GM15510 (cell line): ENCODE measurements around the gene TSPEAR.
"Not testable (repeated sequence)": the region's sequence is repeated elsewhere in the genome, so short reads cannot be mapped to it uniquely, and the experiment has no call there.

Experiments
- POLR2A ChIP-seq: IDR thresholded peaks from 3 replicates; pipeline ENCODE4 v1.6.1; 2011; ENCODE audit warnings: borderline replicate concordance; ENCODE audit not compliant: insufficient read length; ENCODE audit errors: extremely low read depth

Gene TSPEAR

DNA sequence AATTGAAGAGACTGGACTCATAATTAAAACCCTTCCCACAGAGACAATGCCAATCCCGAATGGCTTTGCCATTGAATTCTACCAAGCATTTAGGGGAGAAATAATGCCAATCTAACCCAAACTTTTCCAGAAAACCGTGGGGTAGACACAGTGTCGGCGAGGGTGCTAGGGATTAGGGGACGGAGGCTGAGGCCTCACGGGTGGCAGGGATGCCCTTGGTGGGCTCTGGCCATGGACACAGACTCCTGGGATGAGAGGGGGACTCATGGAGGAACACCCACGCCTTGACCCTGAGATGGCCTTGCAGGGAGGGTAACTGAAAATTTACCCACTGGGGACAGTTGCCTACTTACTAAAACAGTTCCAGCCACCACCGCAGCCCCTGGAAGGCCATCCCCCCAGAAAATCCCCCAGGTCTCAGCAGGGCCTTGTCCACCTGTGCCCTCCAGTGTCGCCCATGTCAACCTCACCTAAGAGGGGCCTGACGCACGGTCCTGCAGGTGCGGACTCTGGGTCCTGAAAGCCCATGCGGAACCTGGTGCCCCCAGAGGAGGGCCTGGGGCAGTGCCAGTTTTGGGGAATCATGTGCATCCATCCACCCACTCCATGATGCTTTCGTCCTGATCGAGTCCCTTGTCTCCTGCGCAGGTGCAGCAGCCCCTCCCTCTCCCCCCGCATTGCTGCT, 132.9 kb downstream of the TSPEAR start:
- TF ChIP-seq POLR2A, result no peak

DNA sequence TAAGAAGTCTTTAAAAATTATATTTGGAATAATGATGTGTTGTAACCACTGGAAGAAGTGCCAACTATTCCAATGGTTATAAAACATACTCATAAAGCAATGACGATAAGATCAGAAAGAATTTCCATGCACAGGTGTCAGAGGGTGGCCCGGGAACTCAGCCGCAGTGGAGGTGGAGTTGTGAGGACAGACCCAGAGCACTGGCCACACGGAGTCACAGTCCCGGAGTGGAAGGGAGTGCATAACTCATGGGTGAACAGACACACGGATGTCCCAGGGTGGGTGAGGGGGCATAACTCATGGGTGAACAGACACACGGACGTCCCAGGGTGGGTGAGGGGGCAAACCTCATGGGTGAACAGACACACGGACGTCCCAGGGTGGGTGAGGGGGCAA, 135.3 kb downstream of the TSPEAR start:
- TF ChIP-seq POLR2A, result no peak

GRCh38 chr21:44575307-44576024, 135.9 kb downstream of the TSPEAR start:
- no peak for TF ChIP-seq POLR2A

- TF ChIP-seq POLR2A, result no peak
Observed at GRCh38 chr21:44574457-44575306, 136.7 kb downstream of the TSPEAR start.

GRCh38 chr21:44573630-44574456, 137.5 kb downstream of the TSPEAR start, which contains the start of gene KRTAP10-4:
TSS of gene KRTAP10-4 (plus strand) at chr21:44573729. CDS start at chr21:44573759, 30 bp downstream.
- TF ChIP-seq POLR2A, result not testable (repeated sequence)

- no peak for TF ChIP-seq POLR2A
Observed at GRCh38 chr21:44572959-44573583, 138.3 kb downstream of the TSPEAR start.

DNA sequence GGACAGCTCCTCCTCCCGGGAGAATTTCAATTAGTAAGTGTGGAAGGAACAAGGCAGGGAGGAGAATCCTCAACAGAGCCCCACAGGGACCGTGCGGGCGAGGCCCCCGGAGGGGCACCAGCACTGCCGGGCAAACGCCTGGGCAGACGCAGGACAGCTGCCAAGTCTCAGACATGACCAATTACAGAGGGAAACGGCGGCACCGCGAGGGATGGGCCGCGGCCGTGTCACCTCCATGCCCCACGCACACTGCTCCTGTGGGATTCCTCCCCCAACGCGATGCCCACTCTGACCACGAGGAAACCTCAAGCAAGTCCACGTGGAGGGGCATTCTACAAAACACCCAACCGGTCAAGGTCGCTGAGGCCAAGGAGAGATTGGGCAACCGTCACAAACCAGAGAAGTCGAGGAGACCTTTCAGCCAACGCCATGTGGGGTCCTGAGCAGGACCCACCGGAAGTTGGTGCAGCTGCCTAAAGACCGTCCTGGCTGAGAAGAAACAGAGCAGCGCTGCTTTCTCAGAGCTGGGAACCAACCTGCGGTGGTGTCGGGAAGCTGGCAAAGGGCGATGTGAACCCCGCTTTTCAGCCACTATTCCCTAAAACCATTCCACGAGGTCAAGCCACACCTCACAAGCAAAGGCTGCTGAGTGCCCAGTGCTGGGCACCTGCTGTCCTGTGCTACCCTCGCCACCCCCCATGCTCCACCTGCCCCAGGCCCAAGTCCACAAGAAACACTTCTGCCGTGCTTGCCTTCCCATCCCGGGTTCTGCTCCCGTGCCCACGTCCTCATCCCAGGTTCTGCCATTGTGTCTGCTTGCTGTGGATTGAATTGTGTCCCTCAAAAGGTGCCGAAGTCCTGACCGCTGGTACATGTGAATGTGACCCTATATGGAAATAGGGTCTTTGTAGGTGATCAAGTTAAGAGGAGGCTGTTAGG, 139.3 kb downstream of the TSPEAR start:
- TF ChIP-seq POLR2A, result no peak

- no peak for TF ChIP-seq POLR2A
Observed at GRCh38 chr21:44571296-44571695, 140.1 kb downstream of the TSPEAR start.

DNA sequence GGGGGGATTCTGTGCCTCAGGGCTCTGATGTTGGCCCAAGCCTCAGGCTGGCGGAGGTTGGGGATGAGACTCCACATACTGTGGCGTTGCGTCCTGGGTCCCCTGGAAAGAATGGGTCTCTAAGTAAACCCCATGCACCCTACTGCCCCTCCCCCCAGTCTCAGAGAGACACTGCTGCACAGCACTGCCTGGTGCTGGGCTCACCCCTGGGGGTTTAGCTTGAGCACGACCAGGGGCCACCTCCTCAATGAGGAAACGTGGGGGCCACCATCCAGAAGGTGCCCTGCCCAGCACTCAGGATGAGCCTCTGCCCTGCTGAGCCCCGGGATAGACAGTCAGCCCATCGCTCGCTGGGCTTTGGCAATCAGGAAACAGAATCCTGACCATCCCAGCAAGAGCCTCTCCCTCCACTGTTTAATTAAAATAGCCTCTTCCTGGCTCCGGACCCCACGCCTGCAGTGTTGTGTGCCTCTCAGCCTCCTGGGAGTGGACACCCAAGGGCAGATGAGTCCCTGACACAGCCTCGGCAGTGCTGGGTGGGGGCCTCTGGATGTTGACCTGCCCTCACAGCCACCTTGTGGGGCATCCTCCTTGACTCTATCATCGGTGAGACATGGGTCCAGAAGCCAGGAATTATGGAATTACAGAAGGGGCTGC, 141.4 kb downstream of the TSPEAR start:
- TF ChIP-seq POLR2A, result no peak

DNA sequence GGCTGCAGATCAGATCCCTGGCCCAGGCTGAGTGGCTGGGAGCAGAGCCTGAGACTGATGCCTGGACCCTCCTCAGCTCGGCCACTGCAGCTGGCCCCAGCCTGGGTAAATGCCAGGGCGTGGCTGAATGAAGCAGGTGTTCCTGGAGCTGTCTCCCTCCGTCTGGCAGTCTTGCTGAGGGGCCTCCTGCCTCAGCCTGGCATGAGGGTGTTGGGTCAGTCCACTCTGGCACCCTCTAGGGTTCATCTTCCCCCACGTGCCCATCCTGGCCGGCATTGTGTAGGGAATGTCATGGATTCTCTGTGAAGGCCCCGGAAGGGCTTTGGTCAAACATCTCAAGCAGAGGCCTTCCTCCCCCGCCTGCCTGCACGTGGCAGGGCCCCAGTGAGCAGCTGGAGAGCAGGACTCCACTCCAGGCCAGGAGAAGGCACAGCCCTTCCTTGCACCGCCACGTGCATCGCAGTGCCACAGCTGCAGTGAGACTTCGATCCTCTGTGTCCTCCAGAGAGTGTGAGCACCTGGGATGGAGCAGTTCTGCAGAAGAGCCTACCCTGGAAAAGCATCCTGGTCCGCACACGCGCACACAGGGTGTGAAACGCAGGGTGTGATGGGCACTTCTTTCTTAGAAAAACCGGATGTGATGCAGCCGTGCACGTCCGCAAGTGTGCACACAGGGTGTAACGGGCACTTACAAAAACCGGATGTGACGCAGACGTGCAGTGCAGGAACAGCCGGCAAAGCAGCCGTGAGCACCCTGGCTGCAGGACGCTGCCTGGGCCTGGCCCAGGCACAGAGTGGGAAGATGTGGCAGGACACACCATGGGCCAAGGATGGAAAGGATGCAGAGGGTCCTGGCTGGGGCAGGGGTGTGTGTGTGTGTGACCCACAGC, 142.5 kb downstream of the TSPEAR start:
- TF ChIP-seq POLR2A, result no peak

GRCh38 chr21:44568261-44568660, 143.1 kb downstream of the TSPEAR start:
- TF ChIP-seq POLR2A, result no peak
